ENCODE data around the gene SPATA19. TPM values are rescaled to one million over a fixed set of nuclear protein-coding genes. Genes with fewer than 3 reads are reported as not detected.

SPATA19 gene
- total RNA-seq, 2 donors from 2014 or later, result 6.6 TPM; not detected in 1

DNA sequence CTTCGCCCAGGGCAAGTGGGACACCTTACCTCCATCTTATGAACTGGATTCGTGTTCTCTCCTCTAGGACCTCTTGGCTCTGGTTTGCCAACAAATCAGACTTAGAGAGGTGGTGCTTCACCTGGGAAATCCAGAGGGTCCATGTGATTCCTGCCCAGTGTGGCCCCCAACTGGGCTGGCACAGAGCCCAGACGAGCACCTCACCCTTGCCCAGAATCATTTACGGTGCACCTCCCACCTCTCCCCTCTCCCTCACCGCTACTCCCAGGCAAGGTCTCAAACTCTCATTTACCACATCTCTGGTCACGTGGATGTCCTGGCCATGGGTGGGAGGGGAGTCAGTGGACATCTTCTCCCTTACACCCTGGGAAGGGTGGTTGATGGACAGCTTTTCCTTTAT lies 1.1 kb downstream of the SPATA19 start:
- no peak overlapping the region for H3K4me3 ChIP-seq
- H3K4me1 ChIP-seq (replicated peaks), result no peaks in the 10 kb centered on the region
- no peaks in the 10 kb centered on the region for H3K9me3 ChIP-seq
- no peaks in the 10 kb centered on the region for H3K27me3 ChIP-seq (replicated peaks; ENCODE audit: insufficient read depth)
- DNase-seq (ENCODE audit: low spot score), result no peak
- intact Hi-C loops (cut with DNase I), result no loop called here
- 68% methylated on average over 6 of the region's 6 CpGs for WGBS
- no peak overlapping the region for H3K27ac ChIP-seq
- TF ChIP-seq POLR2AphosphoS5 (IDR thresholded peaks at IDR 0.05), result no peak
- no peak for TF ChIP-seq POLR2A (IDR thresholded peaks at IDR 0.05)
- TF ChIP-seq, protein P1, sequence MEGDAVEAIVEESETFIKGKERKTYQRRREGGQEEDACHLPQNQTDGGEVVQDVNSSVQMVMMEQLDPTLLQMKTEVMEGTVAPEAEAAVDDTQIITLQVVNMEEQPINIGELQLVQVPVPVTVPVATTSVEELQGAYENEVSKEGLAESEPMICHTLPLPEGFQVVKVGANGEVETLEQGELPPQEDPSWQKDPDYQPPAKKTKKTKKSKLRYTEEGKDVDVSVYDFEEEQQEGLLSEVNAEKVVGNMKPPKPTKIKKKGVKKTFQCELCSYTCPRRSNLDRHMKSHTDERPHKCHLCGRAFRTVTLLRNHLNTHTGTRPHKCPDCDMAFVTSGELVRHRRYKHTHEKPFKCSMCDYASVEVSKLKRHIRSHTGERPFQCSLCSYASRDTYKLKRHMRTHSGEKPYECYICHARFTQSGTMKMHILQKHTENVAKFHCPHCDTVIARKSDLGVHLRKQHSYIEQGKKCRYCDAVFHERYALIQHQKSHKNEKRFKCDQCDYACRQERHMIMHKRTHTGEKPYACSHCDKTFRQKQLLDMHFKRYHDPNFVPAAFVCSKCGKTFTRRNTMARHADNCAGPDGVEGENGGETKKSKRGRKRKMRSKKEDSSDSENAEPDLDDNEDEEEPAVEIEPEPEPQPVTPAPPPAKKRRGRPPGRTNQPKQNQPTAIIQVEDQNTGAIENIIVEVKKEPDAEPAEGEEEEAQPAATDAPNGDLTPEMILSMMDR (IDR thresholded peaks at IDR 0.05), result no peak
- H3K36me3 ChIP-seq, result no peaks in the 10 kb centered on the region

DNA sequence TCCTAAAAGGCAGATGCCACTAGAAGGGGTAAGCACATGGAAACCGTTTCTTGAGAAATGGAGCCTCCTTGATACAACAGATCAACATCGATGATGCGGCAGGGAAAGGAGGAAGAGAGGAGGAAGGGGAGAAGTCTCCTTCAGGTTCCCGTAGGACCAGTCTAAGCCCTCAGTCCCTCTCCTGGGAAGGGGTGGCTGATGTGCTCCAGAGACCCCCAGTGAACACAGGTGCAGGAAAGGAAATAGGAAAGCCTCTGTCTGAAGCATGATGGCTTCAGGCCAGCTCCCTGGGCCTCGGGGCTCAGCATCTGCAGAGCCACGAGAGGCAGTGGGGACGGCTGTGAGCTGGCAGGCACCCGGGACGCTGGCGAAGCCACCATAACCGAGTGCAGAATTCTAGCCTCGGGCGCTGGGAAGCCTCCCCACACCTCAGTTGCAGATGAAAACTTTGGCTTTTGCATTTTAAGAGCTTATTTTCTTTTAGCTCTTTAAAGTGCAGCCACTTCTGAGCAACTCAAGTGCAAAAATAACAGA lies 1.8 kb downstream of the SPATA19 start:
- H3K36me3 ChIP-seq, result no peaks in the 10 kb centered on the region
- TF ChIP-seq, protein P1 (IDR thresholded peaks at IDR 0.05), result no peak
- TF ChIP-seq POLR2AphosphoS5 (IDR thresholded peaks at IDR 0.05) (no peak), POLR2A (IDR thresholded peaks at IDR 0.05) (no peak)
- H3K9me3 ChIP-seq, result no peaks in the 10 kb centered on the region
- H3K4me3 ChIP-seq, result no peak overlapping the region
- intact Hi-C loops (cut with DNase I), result no loop called here
- no peaks in the 10 kb centered on the region for H3K4me1 ChIP-seq (replicated peaks)
- H3K27me3 ChIP-seq (replicated peaks; ENCODE audit: insufficient read depth), result no peaks in the 10 kb centered on the region
- DNase-seq (ENCODE audit: low spot score), result no peak
- 68% methylated on average over 13 of the region's 13 CpGs for WGBS
- no peak overlapping the region for H3K27ac ChIP-seq

DNA sequence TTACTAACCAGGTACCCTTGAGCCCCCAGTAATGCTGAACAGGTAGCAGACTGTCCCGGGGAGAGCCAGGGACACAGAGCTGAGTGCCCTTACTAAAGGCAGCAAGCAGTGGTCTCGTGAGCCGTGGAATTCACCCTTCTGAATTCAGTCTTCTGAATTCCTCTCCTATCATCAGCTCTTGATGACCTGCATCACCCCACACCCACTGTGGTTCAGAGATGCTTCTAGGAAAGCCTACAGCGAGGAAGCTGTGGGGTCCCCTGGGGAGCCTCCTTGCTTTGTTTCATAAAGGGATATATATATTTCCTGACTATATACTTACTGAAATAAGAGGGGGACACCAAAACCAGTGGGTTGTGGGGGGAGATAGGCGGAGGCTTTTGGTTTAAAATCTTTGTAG lies 2.6 kb downstream of the SPATA19 start:
- H3K27ac ChIP-seq, result no peak overlapping the region
- TF ChIP-seq POLR2A (IDR thresholded peaks at IDR 0.05) (no peak), POLR2AphosphoS5 (IDR thresholded peaks at IDR 0.05) (no peak)
- TF ChIP-seq, protein P1 (IDR thresholded peaks at IDR 0.05), result no peak
- no peak overlapping the region for H3K4me3 ChIP-seq
- H3K9me3 ChIP-seq, result no peaks in the 10 kb centered on the region
- H3K4me1 ChIP-seq (replicated peaks), result no peaks in the 10 kb centered on the region
- H3K36me3 ChIP-seq, result no peaks in the 10 kb centered on the region
- no peak for DNase-seq (ENCODE audit: low spot score)
- intact Hi-C loops (cut with DNase I), result no loop called here
- 68% methylated on average over 5 of the region's 5 CpGs for WGBS
- no peaks in the 10 kb centered on the region for H3K27me3 ChIP-seq (replicated peaks; ENCODE audit: insufficient read depth)

DNA sequence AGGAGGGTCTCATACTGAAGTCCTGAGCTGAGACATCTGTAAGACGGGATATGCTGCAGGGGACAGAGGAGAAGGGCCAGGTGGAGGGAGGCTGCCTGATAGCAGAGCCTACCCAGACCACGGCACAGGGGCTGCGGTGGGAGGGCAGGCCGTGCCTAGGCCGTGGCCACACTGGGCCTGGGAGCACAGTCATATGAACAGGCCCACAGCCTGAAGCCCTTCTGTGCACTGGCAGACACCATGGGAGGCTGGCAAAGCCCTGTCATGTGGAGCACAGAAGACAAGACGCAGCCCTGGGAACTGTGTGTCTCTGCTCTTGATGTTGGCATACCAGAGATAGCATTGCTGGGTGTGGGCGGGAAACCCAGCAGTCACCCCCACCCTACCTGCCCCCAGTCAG lies 3.3 kb downstream of the SPATA19 start:
- Histone ChIP-seq H3K9me3 (no peaks in the 10 kb centered on the region), H3K27ac (no peak overlapping the region), H3K36me3 (no peaks in the 10 kb centered on the region), H3K4me3 (no peak overlapping the region), H3K27me3 (replicated peaks; ENCODE audit: insufficient read depth) (no peaks in the 10 kb centered on the region), H3K4me1 (replicated peaks) (no peaks in the 10 kb centered on the region)
- no peak for DNase-seq (ENCODE audit: low spot score)
- 73% methylated on average over 7 of the region's 7 CpGs for WGBS
- intact Hi-C loops (cut with DNase I), result no loop called here
- TF ChIP-seq, protein P1 (IDR thresholded peaks at IDR 0.05), result no peak
- TF ChIP-seq POLR2AphosphoS5 (IDR thresholded peaks at IDR 0.05), result no peak
- no peak for TF ChIP-seq POLR2A (IDR thresholded peaks at IDR 0.05)

DNA sequence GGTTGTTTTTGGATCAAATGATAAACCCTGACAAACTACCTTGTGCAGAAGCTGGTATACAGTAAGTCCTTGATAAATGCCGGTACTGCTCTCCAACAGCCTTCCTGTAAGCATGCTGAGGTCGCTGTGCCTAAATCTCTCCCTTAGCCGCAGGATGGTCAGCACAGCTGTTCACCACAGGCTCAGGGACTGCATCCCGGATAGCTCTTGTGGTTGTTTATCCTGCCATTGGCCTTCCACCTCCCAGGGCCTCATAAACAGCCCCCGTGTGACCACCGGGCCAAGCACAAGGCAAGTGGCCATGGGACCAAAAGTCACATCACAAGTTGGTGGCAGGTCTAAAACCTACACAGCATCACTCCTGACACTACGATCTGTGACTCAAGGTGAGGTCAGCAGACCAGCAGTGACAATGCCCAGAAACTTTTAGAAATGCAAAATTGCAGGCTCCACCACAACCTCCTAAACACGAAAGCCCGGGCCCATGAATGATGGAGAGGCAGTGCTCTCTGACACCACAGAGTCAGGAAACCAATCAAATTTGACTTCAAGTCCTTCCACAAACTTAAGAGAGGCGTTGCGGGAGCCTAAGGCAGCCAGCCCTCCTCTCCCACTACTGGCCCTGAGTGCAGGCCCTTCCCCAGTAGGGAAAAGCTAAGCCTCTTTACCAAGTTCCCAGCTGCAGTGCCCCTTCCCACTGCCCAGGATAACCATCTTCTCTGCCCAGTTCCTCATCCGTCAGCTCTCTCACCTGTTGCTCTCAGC lies 3.9 kb downstream of the SPATA19 start:
- Histone ChIP-seq H3K27me3 (replicated peaks; ENCODE audit: insufficient read depth) (no peaks in the 10 kb centered on the region), H3K36me3 (no peaks in the 10 kb centered on the region), H3K4me3 (no peak overlapping the region), H3K27ac (no peak overlapping the region), H3K9me3 (no peaks in the 10 kb centered on the region), H3K4me1 (replicated peaks) (no peaks in the 10 kb centered on the region)
- intact Hi-C loops (cut with DNase I), result no loop called here
- no peak for DNase-seq (ENCODE audit: low spot score)
- WGBS, result 69% methylated on average over 12 of the region's 12 CpGs
- TF ChIP-seq POLR2A (IDR thresholded peaks at IDR 0.05) (no peak), POLR2AphosphoS5 (IDR thresholded peaks at IDR 0.05) (no peak)
- TF ChIP-seq, protein P1 (IDR thresholded peaks at IDR 0.05), result no peak
